GM19452 (cell line): ENCODE results near the gene SIGLEC9.

Experiments used
- ATAC-seq: cut with Tn5 transposase; IDR thresholded peaks from one replicate; pipeline ENCODE4 v1.9.1; 2021; ENCODE audit not compliant: unreplicated experiment

Gene SIGLEC9

DNA sequence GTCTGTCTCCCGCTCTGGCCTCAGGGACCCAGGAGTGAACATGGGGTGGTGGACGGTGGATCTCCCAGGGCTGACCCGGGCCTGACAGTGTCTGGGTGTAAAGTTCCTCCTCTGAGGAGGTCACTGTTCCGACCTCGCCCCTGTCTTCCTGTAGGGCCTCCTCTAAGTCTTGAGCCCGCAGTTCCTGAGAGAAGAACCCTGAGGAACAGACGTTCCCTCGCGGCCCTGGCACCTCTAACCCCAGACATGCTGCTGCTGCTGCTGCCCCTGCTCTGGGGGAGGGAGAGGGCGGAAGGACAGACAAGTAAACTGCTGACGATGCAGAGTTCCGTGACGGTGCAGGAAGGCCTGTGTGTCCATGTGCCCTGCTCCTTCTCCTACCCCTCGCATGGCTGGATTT is at the start of gene SIGLEC9:
TSS of gene SIGLEC9 (plus strand) at position 178 of the 400 bp plus-strand sequence. CDS start at position 247, 69 bp downstream.
- ATAC-seq: no peak

DNA sequence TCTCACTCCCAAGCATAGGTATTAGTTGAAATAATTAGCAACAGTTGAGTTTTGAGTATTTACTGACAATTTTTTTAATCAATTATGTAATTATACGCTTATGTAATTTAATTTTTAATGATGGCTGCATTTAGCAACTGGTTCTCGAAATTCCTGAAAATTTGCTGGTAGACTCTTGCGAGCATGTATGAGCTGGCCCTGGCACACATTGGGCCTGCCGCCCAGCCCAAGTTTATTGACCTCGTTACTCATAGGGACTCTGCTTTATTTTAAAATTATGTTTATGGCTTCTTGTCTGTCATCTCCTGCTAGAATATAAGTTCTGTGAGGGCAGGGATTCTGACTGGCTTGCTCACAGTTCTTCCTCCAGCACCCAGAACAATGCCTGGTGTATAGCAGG is 48.7 kb upstream of the SIGLEC9 start:
- no peak for ATAC-seq

DNA sequence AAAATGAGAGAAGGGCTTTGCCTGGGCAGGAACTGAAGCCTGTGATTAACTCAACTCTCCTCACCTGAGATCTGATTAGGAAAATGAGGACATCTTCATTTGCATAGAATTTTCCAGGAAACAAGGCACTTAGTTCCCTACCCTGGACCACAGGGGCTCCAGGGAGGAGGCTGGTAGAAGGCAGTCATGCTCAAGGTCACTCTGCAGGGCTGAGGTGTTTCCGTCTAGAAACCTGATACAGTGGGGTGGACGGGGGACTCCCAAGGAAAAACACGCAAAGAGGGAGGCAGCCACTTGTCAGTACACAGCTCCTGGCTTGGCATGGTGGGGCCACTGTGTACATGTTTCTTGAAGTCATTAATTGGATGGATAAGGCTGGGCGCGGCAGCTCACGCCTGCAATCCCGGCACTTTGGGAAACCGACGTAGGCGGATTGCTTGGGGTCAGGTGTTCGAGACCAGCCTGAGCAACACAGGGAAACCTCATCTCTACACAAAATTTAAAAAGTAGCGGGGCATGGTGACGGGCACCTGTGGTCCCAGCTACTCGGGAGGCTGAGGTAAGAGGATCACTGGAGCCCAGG is 48.0 kb upstream of the SIGLEC9 start:
- ATAC-seq: no peak

DNA sequence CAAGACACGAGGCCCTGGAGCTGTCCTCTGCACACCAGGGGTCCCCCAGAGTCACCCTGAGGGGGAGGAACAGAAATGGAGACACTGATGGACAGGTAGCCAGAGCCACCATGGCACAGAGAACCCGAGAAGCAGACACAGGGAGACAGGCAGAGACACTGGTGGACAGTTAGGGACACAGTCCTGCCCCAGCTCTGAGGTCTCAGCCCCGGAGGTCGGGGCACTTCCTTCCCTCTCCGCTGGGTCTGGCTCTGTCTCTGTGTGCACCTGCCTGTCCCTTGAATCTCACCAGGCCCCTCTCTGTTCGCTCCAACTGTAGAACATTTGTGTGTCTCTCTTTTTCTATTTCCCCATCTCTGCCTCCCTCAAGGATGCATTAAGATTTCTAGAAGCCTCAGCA is 46.6 kb upstream of the SIGLEC9 start:
- ATAC-seq: no peak

DNA sequence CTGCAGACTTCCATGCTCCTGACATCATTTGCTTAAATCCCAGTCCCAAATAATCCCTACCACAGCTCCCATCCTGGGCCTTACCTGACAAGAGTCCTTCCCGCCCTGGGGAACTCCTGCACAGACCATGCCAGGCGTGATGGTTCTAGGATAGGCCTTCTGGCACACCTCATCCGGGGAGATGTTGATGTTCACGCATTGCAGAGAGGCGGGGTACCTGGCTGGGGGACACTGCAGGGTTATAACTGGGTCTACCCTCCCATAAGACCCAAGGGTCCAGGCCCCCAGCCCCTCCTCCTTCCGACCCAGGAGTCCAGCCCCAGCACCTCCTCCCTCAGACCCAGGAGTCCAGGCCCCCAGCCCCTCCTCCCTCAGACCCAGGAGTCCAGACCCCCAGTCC is 46.0 kb upstream of the SIGLEC9 start:
- no peak for ATAC-seq

DNA sequence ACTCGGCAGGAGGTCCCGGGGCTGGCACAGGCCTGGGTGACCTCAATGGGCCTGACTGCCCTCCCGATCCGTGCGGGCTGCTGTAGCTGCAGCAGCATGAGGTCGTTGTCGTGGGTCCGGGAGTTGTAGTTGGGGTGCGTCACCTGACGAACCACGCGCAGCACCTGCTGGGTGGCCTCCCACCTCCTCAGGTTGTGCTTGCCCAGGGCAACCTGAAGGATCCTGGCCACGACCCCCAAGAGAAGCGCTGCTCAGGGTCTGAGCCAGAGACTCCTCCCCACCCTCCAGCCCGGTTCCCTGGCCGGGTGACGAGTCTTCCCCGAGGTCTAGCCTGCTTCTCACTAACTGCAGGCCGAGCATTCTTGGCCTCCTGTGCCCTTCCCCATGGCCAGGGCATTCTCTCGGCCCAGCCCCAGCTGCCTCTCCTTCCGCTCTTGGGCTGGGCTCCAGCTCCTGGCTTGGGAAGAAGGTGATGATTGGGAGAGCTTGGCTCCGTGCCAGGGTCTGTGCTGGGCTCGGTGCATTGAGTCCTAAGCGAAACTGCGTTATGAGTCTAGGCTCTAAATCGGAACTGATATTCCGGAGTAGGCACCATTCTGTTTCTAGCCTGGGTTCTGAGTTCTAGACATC is 45.1 kb upstream of the SIGLEC9 start:
- no peak for ATAC-seq

DNA sequence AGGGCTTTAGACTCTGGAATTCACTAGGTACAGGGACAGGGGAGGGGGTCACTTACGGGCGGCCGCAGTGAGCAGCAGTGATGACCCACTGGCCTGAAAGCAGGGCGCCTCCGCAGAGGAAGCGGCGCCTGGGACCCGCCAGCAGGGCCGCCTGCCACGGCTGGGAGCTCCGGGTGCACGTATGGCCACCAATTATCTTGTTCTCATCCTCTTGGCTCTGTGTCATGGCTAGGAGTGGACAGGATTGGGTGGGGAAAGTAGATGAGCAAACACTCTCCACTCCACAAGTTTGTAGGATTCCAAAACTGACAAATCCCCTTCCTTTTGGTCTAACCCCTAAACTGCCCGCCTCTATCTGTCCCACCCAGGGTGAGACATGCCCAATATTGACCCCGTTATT is 43.2 kb upstream of the SIGLEC9 start:
- ATAC-seq: no peak

DNA sequence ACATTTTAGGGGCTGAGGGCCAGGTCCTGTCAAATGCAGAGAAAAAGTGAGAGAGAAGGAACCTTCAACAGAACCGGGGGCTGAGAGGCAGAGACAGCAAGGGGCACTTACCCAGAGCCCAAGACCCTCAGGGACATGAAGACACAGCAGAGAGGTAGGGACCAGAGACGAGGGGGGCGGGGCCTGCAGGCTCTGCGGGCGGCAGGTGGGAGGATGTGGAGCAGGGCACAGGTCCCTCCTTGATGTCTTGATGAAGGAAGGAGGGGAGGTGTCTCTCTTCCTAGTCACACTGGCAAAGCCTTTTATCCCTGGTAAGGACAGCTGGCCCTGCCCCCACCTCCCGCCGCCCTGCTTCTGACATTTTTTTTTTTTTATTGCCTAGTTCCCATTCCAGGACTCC is 42.1 kb upstream of the SIGLEC9 start, which contains the start of gene KLK14:
TSS of gene KLK14 (minus strand) at position 277 of the 400 bp plus-strand sequence. CDS start at position 4, 273 bp downstream.
- ATAC-seq: no peak

DNA sequence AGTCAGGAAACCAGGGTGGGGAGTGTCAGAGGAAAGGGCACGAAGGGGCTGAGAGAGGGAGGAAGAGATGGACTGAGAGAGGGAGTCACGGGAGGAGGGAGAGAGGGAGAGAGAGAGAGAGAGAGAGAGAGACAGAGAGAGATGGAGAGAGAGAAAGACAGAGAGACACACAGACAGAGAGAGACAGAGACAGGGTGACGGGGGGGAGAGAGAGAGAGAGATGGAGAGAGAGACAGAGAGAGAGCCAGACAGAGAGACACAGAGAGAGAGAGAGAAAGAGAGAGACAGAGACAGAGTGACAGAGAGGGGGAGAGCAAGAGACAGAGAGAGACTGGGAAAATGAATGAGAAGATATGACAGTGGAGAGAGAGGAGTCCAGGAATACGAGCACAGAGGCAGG is 41.5 kb upstream of the SIGLEC9 start:
- ATAC-seq: no peak

DNA sequence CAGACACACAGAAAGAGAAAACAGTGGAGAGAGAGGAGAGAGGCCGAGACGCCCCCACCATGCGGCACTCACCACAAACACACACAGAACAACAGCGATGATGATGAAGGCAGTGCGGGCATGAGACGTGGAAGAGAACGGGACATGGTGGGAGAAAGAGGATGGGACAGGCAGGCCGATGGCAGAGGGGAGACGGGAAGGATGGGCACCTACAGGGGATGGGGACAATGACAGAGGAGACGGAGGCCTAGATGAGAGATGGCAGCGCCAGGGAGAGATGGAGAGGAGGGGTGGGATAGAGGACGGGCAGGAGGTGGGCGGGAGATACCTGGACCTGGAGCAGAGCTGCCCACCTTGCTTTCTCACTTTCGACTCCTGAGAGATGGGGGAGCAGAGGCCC is 40.9 kb upstream of the SIGLEC9 start:
- ATAC-seq: no peak

DNA sequence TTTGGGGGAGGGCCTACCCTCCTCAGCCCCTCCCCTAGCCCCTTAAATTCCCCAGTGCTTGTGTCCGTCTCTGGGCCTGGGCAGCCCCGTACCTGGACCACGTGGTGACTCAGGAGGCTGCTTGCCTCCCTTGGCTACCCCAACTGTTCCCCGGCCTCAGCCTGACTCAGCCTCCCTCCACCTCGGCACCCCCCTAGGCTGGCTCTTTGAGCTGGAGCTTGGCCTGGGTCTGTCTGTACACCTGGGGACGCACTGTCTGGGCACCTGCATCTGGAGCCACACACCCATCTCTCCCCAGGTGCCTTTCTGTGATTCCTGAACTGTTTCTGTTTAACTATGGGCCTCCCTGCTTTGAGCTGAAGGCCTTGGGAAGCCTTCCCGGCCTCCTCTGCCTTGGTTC is 40.2 kb upstream of the SIGLEC9 start:
- no peak for ATAC-seq

DNA sequence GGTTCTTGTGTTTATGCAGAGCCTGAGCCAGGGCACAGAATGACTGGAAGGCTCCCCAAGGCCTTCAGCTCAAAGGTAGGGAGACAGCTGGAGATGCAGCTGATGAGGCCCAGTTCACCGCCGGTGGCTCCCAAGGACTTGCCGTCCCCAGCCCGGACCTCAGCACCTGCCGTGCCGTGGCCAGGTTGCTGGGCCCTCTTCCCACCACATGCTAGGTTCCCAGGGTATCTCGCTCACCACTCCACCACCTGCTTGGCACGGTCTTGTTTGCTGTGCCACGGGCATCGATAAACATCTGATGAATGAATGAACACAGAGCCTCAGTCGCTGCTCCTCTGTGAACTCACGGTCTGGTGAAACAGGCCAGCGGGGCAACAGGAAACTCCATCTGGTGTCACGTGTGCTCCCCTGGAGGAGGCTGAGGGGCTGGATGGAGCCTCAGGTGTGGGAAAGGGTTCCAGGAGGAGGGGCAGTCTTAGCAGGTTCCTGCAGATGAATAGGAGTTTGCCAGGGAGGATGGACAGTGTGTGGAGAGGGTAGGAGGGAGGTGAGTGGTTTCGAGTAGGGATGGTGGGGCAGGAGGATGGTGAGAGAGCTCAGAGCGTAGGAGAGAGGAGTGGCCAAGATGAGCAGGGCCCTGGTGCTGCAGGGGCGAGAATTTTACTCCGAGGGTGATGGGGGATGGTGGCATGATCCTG is 38.4 kb upstream of the SIGLEC9 start:
- ATAC-seq: no peak

DNA sequence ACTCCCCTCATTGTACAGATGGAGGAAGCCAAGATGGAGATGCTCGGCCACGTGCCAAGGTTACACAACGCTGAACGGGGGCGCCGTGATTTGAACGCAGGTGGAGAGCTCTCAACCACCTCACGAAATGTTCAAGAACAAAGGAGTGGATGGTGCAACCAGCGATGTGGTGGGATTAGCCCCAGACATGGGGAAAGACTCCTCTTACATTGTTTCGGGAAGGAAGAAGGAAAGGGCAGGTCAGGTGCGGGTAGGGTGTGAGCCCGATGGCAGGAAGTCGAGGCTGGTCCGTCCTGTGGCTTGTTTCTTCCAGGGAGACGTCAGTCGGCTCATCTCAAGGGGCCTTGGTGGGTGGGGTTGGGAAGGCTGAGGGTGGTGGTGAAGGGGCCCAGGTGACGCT is 34.9 kb upstream of the SIGLEC9 start:
- no peak for ATAC-seq

DNA sequence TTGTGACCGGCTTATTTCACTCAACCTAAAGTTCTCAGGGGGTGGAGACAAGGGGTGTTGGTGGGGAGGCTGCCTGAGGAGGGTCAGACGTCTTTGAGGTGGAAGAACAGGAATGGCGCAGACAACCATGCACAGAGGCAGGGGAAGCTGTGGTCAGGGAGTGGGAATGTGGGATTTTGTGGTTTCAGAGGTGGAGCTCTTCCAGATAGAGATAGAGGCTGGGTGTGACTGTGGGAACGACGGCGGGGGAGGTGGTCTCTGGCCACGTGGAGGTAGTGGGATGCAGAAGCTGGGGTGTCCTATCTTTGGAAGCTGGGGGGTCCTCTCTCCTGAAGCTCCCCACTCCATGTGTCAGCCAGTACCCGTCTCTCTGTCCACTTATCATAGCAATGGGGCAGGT is 34.2 kb upstream of the SIGLEC9 start:
- ATAC-seq: no peak

DNA sequence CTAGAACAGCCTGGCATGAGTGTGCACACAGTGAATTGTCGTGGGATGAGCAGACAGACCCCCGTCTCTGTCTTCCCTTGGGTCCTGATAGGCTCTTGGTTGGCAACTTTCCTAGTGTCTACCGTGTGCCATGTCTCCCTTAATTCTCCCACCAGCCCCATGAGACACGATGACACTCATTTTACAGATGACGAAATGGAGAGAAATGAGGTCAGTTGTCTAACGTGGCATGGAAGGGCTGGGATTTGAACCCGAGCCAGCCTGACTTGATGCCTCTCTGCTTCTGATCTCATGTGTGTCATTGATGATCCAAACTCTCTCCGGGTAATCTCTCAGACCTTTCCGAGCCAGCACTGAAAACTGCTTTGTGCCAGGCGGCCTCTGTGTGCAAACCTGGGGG is 33.6 kb upstream of the SIGLEC9 start:
- ATAC-seq: no peak

DNA sequence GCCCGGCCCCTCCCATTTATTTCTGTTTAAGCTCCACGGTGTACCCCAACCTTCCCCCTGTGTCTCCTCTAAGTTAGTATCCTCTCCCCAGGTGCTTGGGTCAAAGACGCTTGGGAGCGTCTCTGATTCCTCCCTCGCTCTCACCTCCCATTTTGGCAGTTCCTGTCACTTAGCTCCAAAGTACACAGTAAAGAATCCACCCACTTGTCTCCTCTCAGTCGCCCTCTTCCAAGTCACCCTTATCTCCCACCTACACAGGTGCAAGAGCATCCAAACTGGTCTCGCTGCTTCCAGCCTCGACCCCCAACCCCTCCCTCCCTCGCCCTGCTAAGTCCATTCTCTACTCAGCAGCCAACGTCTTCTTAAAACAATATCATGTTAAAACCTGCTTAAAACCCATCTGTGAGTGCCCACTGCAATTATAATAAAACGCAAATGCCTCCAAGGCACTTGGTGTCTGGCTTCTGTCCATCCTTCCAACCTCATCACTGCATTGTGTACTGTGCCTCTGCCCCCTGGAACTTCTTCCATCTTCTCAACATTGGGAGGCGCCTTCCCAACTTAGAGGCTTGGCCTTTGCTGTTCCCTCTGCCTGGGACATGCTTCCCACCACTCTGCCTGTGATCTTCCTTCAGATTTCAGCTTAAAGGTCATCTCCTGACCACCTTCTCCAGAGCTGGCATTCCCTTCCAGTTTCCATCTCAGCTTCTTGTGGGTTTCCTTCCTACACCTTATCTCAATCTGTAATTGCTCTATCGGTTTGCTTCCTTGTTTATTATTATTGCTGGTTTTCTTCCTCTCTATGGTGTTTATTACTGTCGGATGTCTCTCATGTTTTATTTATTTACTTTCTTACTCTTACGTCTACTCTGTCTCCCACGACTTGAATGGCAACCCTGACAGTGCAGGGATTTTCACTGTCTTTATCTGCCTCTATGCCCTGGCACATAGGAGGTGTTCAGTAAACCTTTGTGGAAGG is 32.5 kb upstream of the SIGLEC9 start:
- no peak for ATAC-seq

DNA sequence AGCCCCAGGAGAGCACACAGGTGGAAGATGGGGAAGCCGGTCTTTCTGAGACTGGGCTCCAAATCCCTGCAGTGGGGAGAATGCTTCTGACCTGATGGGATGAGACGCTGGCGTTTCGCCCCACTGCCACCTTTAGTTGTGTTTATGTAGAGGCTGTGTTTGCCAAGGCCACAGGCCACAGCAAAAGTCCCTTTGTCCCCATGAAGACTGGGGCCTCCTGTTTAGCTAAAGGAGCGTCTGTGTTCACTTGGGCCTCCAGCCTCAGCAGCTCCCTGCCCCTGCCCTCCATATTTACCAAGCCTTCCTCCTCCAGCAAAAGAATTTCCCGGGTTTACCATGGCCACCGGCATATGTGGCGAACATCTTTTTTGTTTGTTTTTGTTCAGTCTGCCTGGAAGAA is 31.6 kb upstream of the SIGLEC9 start:
- ATAC-seq: no peak

DNA sequence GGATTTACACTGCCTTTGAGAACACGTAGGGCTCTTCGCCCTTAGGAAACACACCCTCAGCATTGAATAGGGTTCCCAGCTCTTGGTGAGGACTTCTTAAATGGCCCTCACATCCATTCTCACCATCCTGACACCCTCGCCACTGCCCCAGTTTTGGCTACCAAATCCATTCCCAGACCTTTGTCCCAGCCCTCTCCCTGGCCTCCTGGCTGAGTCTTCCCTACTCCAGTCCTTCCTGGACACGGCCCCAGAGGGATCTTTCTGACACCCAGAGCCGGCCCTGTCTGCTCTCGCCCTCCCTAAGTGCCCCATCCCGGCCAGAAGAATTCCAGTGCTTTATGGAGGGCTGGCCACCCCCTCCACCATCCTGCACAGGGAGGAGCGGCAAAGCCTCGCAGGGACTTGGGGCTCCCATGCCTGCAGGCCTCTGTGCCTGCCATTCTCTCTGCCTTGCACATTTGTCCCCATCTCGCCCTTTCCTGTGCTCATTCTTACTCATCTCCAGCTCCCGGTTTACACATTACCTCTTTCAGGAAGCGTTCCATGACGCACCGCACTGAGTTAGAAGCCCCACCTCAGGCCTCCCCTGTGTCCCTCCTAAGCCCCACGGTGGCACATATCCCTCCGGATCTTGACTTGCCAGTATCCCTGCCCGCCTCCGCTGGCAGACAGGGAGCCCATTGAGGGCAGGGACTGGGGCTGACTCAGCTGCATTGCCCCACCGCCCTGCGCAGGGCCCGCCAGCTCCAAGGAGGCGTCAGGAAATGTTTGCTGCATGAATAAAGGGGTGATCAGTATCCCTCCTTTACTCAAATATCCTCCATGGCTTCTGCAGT is 31.0 kb upstream of the SIGLEC9 start:
- no peak for ATAC-seq

DNA sequence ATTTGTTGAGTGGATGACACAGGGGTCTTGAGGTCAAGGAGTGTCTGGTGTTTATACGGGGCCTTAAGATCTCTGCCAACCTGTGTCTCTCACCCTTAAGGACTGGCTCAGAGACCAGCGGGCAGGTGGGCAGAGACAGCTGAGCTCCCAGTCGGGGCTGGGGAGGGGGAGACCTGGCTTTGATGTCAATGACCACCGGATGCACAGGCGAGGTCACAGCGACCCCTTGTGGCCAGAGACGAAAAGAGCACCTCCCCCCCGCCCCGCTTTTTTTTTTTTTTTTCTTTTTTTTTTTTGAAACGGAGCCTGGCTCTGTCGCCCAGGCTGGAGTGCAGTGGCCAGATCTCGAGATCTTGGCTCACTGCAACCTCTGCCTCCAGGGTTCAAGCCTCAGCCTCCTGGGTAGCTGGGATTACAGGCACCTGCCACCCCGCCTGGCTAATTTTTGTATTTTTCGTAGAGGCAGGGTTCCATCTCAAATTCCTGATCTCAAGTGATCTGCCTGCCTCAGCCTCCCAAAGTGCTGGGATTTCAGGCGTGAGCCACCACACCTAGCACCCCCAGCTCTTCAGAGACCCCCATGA is 29.9 kb upstream of the SIGLEC9 start:
- no peak for ATAC-seq
